Esophagus muscularis mucosa (tissue), 4 donors: ENCODE data around the gene SERPINA12. TPM values are rescaled to one million over a fixed set of nuclear protein-coding genes. Genes with fewer than 3 reads are reported as not detected.
"Not testable (repeated sequence)": the region's sequence is repeated elsewhere in the genome, so short reads cannot be mapped to it uniquely, and the experiment has no call there.

Experiments
- DNase-seq: peaks from one replicate; pipeline ENCODE4 v3.0.0-alpha.2; 2017; ENCODE audit errors: extremely low spot score
- H3K27ac ChIP-seq, 4 donors: fragments of 200-600 bp; sonication (generic); replicated peaks in 1 of 4; 1 replicate in 3 of 4; 2 replicates in 1 of 4; pipeline ENCODE4 v1.5.1; 2016 to 2019; ENCODE audit warnings: mild to moderate bottlenecking in 1 of 4
- H3K27me3 ChIP-seq, 4 donors: fragments of 200-600 bp; sonication (generic); one replicate each; pipeline versions ENCODE4 v1.5.1 to v1.6.0; 2016 to 2019
- H3K36me3 ChIP-seq, 4 donors: fragments of 200-600 bp; sonication (generic); one replicate each; pipeline ENCODE4 v1.5.1; 2016 to 2019
- H3K4me1 ChIP-seq, 4 donors: fragments of 200-600 bp; sonication (generic); one replicate each; pipeline ENCODE4 v1.5.1; 2016 to 2019
- H3K4me3 ChIP-seq, 4 donors: fragments of 200-600 bp; sonication (generic); 1 replicate in 2 of 4; 2 replicates in 2 of 4; pipeline ENCODE4 v1.5.1; 2016 to 2019; ENCODE audit warnings: mild to moderate bottlenecking in 4 of 4, moderate library complexity in 1 of 4
- H3K9me3 ChIP-seq, 4 donors: fragments of 200-600 bp; sonication (generic); 1 replicate in 3 of 4; 2 replicates in 1 of 4; pipeline ENCODE4 v1.5.1; 2016 to 2019
- EP300 ChIP-seq: sonication (generic); formaldehyde crosslinking; IDR thresholded peaks from one replicate; pipeline ENCODE4 v1.6.1; 2017; ENCODE audit warnings: antibody characterized with exemption
- POLR2A ChIP-seq: fragments of 450-650 bp; IDR thresholded peaks from one replicate; pipeline ENCODE4 v1.6.1; 2017; ENCODE audit warnings: antibody characterized with exemption, moderate library complexity, mild to moderate bottlenecking, low read depth
- POLR2AphosphoS5 ChIP-seq, 2 donors: sonication (generic); formaldehyde crosslinking; IDR thresholded peaks; one replicate each; pipeline ENCODE4 v1.6.1; 2017; ENCODE audit warnings: antibody characterized with exemption in 2 of 2
- WGBS: methylation state at CpG from one replicate; pipeline ENCODE4 v1.1.5; 2018; 5-methylcytosine and 5-hydroxymethylcytosine counted together
- intact Hi-C: fragments of 100-400 bp; cut with DNase I; formaldehyde crosslinking; loops from one replicate; pipeline ENCODE4 v1.15.1; 2023
- total RNA-seq, 4 donors: library from RNA; depleted of rRNA; stranded (reverse); fragments of >200 nt; gene quantifications; one replicate each; pipeline versions ENCODE4 v1.1.0 to v1.2.1, GENCODE V29; 2016
- TF ChIP-seq, protein P1 (sequence below), 3 experiments: fragments of 200-600 bp in 2 of 3; fragments of 450-650 bp in 1 of 3; sonication (generic) in 2 of 3; IDR thresholded peaks; one replicate each; pipeline ENCODE4 v1.5.1; 2017 to 2019; ENCODE audit warnings: antibody characterized with exemption in 3 of 3, mild to moderate bottlenecking in 2 of 3, moderate library complexity in 1 of 3

SERPINA12 gene
- total RNA-seq, 4 donors from 2014 or later, result not detected

DNA sequence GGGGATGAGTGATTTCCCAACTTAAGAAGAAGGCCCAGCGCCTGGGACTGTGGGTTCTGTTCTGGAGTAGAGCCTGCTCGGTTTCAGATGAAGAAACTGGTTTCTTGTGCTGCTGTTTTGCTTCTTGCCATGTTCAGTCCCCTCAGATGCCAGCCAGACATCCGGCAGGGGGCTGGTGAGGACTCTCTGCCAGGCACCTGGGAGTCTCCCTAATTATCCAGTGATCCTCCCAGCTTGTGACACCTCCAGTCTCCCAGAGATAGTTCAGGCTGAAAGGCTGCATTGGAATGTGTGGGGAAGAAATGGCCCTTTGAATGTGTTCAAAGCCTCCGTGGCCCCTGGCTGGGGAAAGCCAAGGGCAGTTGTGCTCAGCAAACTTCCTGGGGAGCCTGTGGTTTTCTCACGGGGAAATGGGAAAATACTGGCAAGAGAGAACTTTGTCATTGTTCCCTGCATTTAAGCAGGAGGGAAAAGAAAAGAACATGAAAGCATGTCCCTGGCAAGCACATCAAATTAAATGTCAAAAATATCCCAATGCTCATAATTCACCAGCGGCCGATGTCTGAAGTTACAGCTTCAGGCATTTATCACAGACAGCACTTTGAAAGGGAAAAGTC is 8.5 kb upstream of the SERPINA12 start:
- H3K27me3 ChIP-seq, result peaks cover 0 to 31% (median 0%) of the 10 kb centered on the region in 4 donors
- no peaks in the 10 kb centered on the region for H3K9me3 ChIP-seq
- intact Hi-C loops, result no loop called here
- no peak overlapping the region for H3K27ac ChIP-seq
- no peaks in the 10 kb centered on the region for H3K36me3 ChIP-seq
- WGBS, result 41% methylated on average over 7 of the region's 7 CpGs
- H3K4me1 ChIP-seq, result no peaks in the 10 kb centered on the region
- TF ChIP-seq POLR2AphosphoS5 (IDR thresholded peaks at IDR 0.05), result no peak
- no peak for TF ChIP-seq POLR2A
- TF ChIP-seq EP300, result no peak
- TF ChIP-seq, protein P1, sequence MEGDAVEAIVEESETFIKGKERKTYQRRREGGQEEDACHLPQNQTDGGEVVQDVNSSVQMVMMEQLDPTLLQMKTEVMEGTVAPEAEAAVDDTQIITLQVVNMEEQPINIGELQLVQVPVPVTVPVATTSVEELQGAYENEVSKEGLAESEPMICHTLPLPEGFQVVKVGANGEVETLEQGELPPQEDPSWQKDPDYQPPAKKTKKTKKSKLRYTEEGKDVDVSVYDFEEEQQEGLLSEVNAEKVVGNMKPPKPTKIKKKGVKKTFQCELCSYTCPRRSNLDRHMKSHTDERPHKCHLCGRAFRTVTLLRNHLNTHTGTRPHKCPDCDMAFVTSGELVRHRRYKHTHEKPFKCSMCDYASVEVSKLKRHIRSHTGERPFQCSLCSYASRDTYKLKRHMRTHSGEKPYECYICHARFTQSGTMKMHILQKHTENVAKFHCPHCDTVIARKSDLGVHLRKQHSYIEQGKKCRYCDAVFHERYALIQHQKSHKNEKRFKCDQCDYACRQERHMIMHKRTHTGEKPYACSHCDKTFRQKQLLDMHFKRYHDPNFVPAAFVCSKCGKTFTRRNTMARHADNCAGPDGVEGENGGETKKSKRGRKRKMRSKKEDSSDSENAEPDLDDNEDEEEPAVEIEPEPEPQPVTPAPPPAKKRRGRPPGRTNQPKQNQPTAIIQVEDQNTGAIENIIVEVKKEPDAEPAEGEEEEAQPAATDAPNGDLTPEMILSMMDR (IDR thresholded peaks at IDR 0.05), result no peak
- H3K4me3 ChIP-seq, result no peak overlapping the region
- DNase-seq, result no peak

DNA sequence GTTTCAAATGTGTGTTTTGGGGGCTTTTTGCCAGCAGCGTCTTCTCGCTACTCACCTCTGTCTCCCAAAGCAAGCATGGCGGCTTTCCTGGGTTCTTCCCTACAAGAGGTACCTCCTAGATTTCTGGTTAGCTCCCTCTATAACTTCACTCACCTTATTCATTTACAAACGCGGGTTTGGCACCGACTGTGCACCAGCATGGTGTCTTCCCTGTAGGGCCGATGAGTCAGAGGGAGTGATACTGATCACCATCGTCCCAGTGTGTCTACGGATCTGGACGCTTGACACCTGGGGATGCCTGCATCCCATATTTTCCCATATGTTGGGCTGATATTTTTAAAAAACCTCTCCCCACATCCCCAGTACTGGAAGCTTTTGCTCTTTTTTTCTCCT is 8.0 kb upstream of the SERPINA12 start:
- Histone ChIP-seq H3K4me3 (no peak overlapping the region), H3K27ac (no peak overlapping the region), H3K36me3 (no peaks in the 10 kb centered on the region), H3K27me3 (peaks cover 0 to 31% (median 0%) of the 10 kb centered on the region in 4 donors), H3K9me3 (no peaks in the 10 kb centered on the region), H3K4me1 (no peaks in the 10 kb centered on the region)
- no peak for DNase-seq
- 55% methylated on average over 10 of the region's 10 CpGs for WGBS
- TF ChIP-seq EP300 (no peak), POLR2A (no peak), POLR2AphosphoS5 (IDR thresholded peaks at IDR 0.05) (no peak)
- TF ChIP-seq, protein P1 (IDR thresholded peaks at IDR 0.05), result no peak
- intact Hi-C loops, result no loop called here

DNA sequence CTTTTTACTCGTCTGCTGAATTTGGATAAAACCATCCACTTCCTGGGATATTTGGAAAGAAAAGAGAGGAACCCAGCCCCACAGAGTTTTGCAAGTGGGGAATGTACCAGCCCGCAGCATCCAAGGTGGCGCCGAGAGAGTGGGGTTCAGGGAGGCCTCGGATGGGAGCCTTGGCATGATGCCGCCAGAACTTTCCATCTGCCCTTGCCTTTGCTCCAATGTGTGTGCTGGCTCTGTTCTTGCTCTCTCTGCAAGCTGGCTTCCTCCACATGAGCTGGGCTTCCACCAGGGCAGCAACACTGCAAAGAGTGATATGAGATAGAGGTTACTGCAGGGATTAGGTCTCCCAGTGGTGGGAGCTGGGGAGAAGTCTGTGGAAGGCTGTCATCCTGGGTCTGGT is 6.6 kb upstream of the SERPINA12 start:
- TF ChIP-seq POLR2AphosphoS5 (IDR thresholded peaks at IDR 0.05), result no peak
- TF ChIP-seq EP300, result no peak
- TF ChIP-seq, protein P1 (IDR thresholded peaks at IDR 0.05), result no peak
- TF ChIP-seq POLR2A, result no peak
- Histone ChIP-seq H3K9me3 (no peaks in the 10 kb centered on the region), H3K27ac (no peak overlapping the region), H3K36me3 (no peaks in the 10 kb centered on the region), H3K4me3 (no peak overlapping the region), H3K27me3 (peaks cover 0 to 31% (median 0%) of the 10 kb centered on the region in 4 donors), H3K4me1 (no peaks in the 10 kb centered on the region)
- 87% methylated on average over 6 of the region's 6 CpGs for WGBS
- no peak for DNase-seq
- intact Hi-C loops, result no loop called here

DNA sequence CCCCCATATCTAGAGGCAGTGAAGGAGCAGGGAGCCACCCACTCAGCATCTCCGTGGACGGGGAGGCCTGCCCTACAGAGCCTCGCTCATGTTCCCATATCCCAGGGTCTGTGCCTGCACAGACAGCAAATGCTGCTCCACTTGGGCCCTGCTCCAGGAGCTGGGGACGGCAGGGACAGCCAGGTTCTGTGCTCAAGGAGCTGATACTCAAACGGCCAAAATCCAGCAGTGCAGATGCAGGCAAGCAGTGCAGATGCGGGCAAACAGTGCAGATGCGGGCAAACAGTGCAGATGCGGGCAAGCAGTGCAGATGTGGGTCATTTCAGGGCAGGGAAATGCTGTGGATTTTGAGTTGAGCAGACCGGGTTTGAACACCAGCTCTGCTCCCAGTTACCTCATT is 6.2 kb upstream of the SERPINA12 start:
- H3K36me3 ChIP-seq, result no peaks in the 10 kb centered on the region
- TF ChIP-seq EP300 (no peak), POLR2AphosphoS5 (IDR thresholded peaks at IDR 0.05) (no peak), POLR2A (no peak)
- TF ChIP-seq, protein P1 (IDR thresholded peaks at IDR 0.05), result no peak
- intact Hi-C loops, result no loop called here

GRCh38 chr14:94514351-94514750 is 5.1 kb upstream of the SERPINA12 start:
- no peaks in the 10 kb centered on the region for H3K9me3 ChIP-seq
- no peak overlapping the region for H3K27ac ChIP-seq
- no peaks in the 10 kb centered on the region for H3K36me3 ChIP-seq
- no peaks in the 10 kb centered on the region for H3K4me1 ChIP-seq
- WGBS, result 79% methylated on average over 7 of the region's 7 CpGs
- H3K27me3 ChIP-seq, result peaks cover 0 to 31% (median 0%) of the 10 kb centered on the region in 4 donors
- H3K4me3 ChIP-seq, result no peak overlapping the region
- DNase-seq, result no peak
- TF ChIP-seq EP300 (no peak), POLR2AphosphoS5 (IDR thresholded peaks at IDR 0.05) (no peak), POLR2A (no peak)
- TF ChIP-seq, protein P1 (IDR thresholded peaks at IDR 0.05), result no peak
- intact Hi-C loops, result no loop called here

More for the DNA sequence above, 6.2 kb upstream of the SERPINA12 start:
- Histone ChIP-seq H3K9me3 (no peaks in the 10 kb centered on the region), H3K27ac (no peak overlapping the region), H3K27me3 (peaks cover 0 to 31% (median 0%) of the 10 kb centered on the region in 4 donors), H3K4me1 (no peaks in the 10 kb centered on the region), H3K4me3 (no peak overlapping the region)
- 83% methylated on average over 9 of the region's 9 CpGs for WGBS
- no peak for DNase-seq

DNA sequence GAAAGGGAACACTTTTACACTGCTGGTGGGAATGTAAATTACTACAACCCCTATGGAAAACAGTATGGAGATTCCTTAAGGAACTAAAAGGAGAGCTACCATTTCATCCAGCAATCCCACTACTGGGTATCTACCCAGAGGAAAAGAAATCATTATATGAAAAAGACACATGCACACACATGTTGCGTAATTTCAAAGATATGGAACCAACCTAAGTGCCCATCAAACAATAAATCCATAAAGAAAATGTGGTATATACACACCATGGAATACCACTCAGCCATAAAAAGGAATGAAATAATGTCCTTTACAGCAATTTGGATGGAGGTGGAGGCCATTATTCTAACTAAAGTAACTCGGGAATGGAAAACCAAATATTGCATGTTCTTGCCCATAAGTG is 1.2 kb upstream of the SERPINA12 start:
- H3K4me3 ChIP-seq, H3K36me3 ChIP-seq, intact Hi-C loops, DNase-seq, H3K27ac ChIP-seq, H3K4me1 ChIP-seq, H3K9me3 ChIP-seq: not testable (repeated sequence)
- H3K27me3 ChIP-seq, result peaks cover 0 to 19% (median 0%) of the 10 kb centered on the region in 4 donors
- 80% methylated on average over 2 of the region's 2 CpGs for WGBS
